Tibial artery (tissue), 4 donors: ENCODE data around the gene ANKRD44.

Experiments
- DNase-seq, 2 donors: peaks; one replicate each; pipeline ENCODE4 v3.0.0-alpha.2; 2019
- H3K27ac ChIP-seq, 2 donors: fragments of 200-600 bp; sonication (generic) in 1 of 2; 1 replicate in 1 of 2; 2 replicates in 1 of 2; pipeline ENCODE4 v1.5.1; 2018 to 2019; ENCODE audit warnings: mild to moderate bottlenecking in 1 of 2
- H3K27me3 ChIP-seq, 2 donors: fragments of 200-600 bp; sonication (generic) in 1 of 2; one replicate each; pipeline versions ENCODE4 v1.5.1 to v1.6.0; 2016 to 2019
- H3K36me3 ChIP-seq, 3 donors: fragments of 200-600 bp; sonication (generic) in 2 of 3; one replicate each; pipeline ENCODE4 v1.5.1; 2016 to 2019; ENCODE audit warnings: mild to moderate bottlenecking in 2 of 3
- H3K4me1 ChIP-seq, 4 donors: fragments of 200-600 bp; sonication (generic) in 2 of 4; 1 replicate in 3 of 4; 2 replicates in 1 of 4; pipeline ENCODE4 v1.5.1; 2016 to 2019
- H3K4me3 ChIP-seq, 2 donors: fragments of 200-600 bp; sonication (generic) in 1 of 2; 1 replicate in 1 of 2; 2 replicates in 1 of 2; pipeline ENCODE4 v1.5.1; 2018 to 2019; ENCODE audit warnings: mild to moderate bottlenecking in 2 of 2
- H3K9me3 ChIP-seq, 3 donors: fragments of 200-600 bp; sonication (generic) in 1 of 3; one replicate each; pipeline ENCODE4 v1.5.1; 2016 to 2019
- CTCF ChIP-seq, 2 experiments: fragments of 200-600 bp in 1 of 2; fragments of 450-650 bp in 1 of 2; IDR thresholded peaks; one replicate each; pipeline ENCODE4 v1.5.1; 2017 to 2019; ENCODE audit warnings: antibody characterized with exemption in 2 of 2, mild to moderate bottlenecking in 1 of 2, moderate library complexity in 1 of 2
- intact Hi-C: fragments of 100-400 bp; cut with DNase I; formaldehyde crosslinking; loops from one replicate; pipeline ENCODE4 v1.15.0; 2023; ENCODE audit warnings: low total_unique reads

The ANKRD44 gene

GRCh38 chr2:197179744-197180498, 130.7 kb downstream of the ANKRD44 start:
- DNase-seq: no peak
- intact Hi-C loops: loop anchor here (10.0 kb wide), 1 partner anchor 165 kb away; no protein-coding TSS in a partner anchor
- TF ChIP-seq CTCF (IDR thresholded peaks at IDR 0.05): no peak

GRCh38 chr2:197176522-197176921, 134.1 kb downstream of the ANKRD44 start:
- no peak for TF ChIP-seq CTCF (IDR thresholded peaks at IDR 0.05)
- Histone ChIP-seq H3K27ac (no peak overlapping the region), H3K4me3 (no peak overlapping the region), H3K27me3 (no peaks in the 10 kb centered on the region), H3K4me1 (peaks cover 0 to 12% (median 5%) of the 10 kb centered on the region in 4 donors), H3K9me3 (no peaks in the 10 kb centered on the region), H3K36me3 (no peaks in the 10 kb centered on the region)
- intact Hi-C loops: no loop called here
- no peak for DNase-seq

More at GRCh38 chr2:197179744-197180498, 130.7 kb downstream of the ANKRD44 start:
- H3K36me3 ChIP-seq: no peaks in the 10 kb centered on the region
- no peaks in the 10 kb centered on the region for H3K9me3 ChIP-seq
- no peaks in the 10 kb centered on the region for H3K27me3 ChIP-seq
- H3K4me1 ChIP-seq: peaks cover 0 to 29% (median 6%) of the 10 kb centered on the region in 4 donors
- H3K4me3 ChIP-seq: no peak overlapping the region
- H3K27ac ChIP-seq: peak overlapping the region in 1 of 2 donors; percentile 14

GRCh38 chr2:197174539-197175094, 136.0 kb downstream of the ANKRD44 start:
- DNase-seq: no peak
- Histone ChIP-seq H3K4me3 (no peak overlapping the region), H3K4me1 (peaks cover 0 to 9% (median 2%) of the 10 kb centered on the region in 4 donors), H3K27ac (no peak overlapping the region), H3K27me3 (no peaks in the 10 kb centered on the region), H3K36me3 (no peaks in the 10 kb centered on the region), H3K9me3 (no peaks in the 10 kb centered on the region)
- TF ChIP-seq CTCF (IDR thresholded peaks at IDR 0.05): no peak
- intact Hi-C loops: no loop called here

GRCh38 chr2:197171582-197171981, 139.0 kb downstream of the ANKRD44 start:
- H3K27me3 ChIP-seq: no peaks in the 10 kb centered on the region
- no peak for TF ChIP-seq CTCF (IDR thresholded peaks at IDR 0.05)
- H3K9me3 ChIP-seq: no peaks in the 10 kb centered on the region
- no peak overlapping the region for H3K4me3 ChIP-seq
- H3K36me3 ChIP-seq: no peaks in the 10 kb centered on the region
- no peak overlapping the region for H3K27ac ChIP-seq
- peaks cover 0 to 7% (median 3%) of the 10 kb centered on the region in 4 donors for H3K4me1 ChIP-seq
- intact Hi-C loops: no loop called here
- no peak for DNase-seq

GRCh38 chr2:197170208-197170607, 140.4 kb downstream of the ANKRD44 start:
- intact Hi-C loops: no loop called here
- Histone ChIP-seq H3K36me3 (no peaks in the 10 kb centered on the region), H3K9me3 (no peaks in the 10 kb centered on the region), H3K27me3 (no peaks in the 10 kb centered on the region), H3K4me3 (no peak overlapping the region), H3K4me1 (peaks cover 0 to 13% (median 10%) of the 10 kb centered on the region in 4 donors), H3K27ac (no peak overlapping the region)
- no peak for DNase-seq
- no peak for TF ChIP-seq CTCF (IDR thresholded peaks at IDR 0.05)
